HG02642 (cell line): Measurements from ENCODE around the gene SAMD1.
"Not testable (repeated sequence)": the region's sequence is repeated elsewhere in the genome, so short reads cannot be mapped to it uniquely, and the experiment has no call there.

ENCODE experiments used
- ATAC-seq: cut with Tn5 transposase; IDR thresholded peaks from one replicate; pipeline ENCODE4 v1.9.1; 2021; ENCODE audit warnings: mild to moderate bottlenecking; ENCODE audit not compliant: unreplicated experiment, poor library complexity

SAMD1 gene

DNA sequence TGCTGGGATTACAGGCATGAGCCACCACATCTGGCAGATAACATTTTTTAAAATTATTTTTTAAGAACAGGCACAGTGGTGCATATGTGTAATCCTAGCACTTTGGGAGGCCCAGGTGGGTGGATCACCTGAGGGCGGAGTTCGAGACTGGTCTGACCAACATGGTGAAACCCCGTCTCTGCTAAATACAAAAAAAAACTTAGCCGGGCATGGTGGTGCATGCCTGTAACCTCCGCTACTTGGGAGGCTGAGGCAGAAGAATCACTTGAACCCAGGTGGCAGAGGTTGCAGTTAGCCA lies 28.0 kb downstream of the SAMD1 start:
- no peak for ATAC-seq

DNA sequence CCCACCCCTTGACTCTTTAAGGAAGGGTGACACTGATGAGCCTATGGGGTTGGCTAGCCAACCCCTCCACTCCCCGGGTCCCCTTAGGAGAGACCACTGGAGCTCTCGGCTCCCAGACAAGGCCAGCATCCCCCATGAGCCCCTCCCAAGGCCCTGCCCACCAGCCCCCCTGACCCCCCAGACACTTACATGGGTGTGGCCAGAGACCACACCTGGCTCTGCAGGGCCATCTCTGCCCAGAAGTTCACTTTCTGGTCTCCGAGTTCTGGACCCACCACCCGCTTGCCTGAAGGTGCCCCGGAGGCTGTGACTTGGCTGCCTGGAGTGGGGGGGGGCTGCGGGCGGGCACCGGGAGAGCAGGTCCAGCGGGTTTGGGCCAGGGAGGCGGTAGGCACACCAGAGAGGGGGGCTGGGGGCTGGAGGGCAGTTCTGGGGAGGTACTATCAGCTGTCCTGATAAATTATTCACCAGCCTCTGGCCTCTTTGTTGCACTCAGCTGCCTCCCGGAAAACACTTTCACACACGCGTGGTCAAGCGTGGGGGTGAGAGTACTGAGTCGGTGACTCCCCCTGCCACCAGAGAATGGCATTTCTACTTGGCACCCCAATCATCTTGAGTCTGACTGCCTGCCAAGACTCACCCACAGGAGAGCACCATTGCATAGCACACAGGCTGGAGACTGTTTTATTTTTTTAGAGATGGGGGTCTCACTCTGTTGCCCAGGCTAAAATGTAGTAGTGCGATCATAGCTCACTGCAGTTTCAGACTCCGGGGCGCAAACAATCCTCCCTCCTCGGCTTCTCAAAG lies 28.6 kb downstream of the SAMD1 start, which contains the start of gene PALM3:
Gene PALM3 (minus strand): TSS at position 326 of the 807 bp plus-strand sequence. CDS start 96 bp downstream, at position 230.
- no peak for ATAC-seq

DNA sequence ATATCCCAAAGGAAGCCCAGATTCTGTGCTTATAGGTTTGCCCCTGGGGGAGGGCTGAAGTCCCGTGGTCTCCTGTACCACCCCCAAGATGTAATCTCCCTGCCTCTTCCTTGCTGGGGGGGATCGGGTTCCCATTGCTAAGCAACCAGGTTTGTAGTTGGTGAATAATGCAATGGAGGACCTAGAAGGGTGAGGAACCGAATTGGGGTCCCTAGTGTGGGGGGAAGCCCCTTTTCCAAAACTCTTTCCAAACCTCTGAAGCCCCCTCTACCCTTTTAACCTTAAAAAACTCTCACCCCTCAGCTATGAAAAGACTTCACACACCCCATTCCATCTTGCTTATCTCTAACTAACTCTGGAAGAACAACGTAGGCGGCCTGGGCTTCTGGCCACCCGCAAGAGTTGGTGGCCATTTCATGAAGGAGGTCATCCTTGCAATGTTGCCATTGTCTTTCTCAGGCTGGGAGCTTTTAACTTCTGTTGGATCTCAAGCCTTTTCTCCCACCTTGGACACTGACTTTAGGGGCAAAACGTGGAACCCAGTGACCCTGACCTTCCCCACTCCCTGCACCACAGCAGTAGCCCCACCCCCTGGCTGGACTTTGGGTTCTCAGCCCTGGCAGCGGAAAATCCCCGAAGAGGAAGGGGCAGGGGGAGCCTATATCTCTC lies 29.3 kb downstream of the SAMD1 start:
- ATAC-seq, result no peak

DNA sequence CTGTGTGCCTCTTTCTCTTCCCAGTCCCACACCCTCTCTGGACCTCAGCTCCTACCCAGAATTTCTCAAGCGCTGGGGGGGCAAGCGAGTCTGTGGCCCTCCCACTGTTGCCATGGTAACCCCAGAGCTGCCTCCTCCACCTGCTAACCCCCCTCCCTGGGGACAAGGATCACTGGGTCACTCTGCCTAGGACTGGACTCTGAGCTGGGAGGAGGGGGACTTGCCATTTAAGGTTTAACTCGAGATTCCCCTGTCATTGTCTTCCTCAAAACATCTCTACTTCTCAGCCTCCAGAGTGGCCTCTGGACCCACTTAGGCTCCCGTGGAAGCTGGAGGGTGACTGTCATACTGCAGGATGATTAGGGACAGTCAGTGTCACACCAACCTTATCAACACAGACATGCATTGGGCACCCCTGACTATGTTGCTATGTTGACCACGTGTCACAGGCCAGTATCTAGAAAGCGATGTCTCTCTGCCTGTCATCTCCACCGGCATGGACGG lies 30.8 kb downstream of the SAMD1 start:
- no peak for ATAC-seq

DNA sequence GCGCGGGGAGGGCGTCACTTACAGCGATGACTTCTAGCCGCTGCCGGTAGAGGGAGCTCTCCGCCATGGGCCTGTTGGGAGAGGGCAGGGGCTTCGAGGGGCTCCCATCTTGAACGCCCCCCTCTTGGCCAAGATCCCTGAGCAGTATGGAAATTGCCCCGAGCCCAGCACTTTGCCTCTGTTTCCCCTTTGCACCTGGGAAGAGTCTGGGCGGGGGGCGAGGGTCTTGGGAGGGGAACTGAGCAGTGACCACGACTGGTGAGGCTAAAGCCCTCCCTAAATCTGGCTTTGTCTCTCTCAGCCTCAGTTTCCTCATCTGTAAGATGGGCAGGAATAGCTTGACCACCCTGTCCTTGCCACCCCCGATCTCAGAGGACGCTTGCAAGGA lies 31.5 kb downstream of the SAMD1 start:
- no peak for ATAC-seq

DNA sequence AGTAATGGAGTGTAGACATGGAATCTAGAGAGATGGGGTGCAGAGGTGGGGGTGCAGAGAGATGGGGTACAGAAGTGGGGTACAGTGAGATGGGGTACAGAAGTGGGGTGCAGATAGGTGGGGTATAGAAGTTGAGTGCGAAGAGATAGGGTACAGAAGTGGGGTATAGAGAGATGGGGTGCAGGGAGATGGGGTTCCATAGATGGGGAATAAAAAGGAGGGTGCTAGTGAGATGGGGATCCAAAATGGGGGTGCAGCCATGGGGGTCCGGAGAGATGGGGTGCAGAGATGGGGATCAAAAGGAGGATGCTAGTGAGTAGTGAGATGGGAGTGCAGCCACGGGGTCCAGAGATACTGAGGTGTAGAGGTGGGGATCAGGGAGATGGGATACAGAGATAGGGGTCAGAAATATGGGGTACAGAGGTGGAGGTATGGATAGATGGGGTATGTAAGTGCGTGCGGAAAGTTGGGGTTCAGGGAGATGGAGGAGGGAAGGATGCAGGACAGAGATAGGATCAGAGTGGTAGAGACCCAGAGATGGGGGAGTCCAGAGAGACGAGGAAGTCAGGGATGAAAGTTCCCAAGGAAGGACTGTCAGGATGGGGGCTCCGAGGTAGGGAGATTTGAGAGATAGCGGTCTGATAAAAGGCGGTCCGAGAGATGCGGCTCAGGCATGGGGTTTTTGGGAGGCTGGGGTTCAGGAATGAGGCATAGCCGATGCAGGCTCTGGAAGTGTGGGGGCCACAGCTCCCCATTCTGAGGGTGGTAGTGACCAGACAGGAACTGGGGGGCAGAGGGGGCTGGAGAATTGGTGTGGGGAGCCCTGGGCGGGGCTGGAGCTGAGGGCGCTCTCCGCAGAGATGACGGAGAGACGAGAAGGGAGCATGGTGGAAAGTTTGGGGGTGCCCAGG lies 32.1 kb downstream of the SAMD1 start:
- no peak for ATAC-seq

DNA sequence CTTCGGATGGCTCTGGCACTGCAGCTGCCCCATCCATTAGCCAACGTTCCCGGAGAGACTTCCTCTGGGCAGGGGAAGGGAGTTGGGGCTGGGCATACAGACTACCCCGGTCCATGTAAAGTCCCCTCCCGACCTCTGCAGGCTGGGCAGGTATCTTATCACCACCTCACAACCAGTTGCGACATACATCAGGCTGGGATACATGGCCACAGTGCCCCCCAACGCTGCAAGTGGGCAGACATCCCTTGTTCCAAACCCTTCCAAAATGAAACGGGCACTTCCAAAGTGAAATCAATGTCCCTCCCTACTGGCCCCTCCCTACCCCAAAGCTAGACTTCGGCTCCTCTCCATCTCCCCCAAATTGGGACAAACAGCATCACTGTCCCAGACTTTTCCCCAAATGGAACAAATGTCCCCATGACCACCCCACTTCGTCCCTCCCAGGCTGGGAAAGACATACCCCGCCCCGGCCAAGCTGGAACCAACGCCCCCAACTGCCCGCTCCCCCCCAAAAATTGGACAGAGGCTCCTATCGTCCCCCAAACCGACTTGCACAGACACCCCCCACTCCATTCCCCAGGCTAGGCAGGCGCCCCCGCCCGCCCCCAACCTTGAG lies 33.7 kb downstream of the SAMD1 start:
- no peak for ATAC-seq

DNA sequence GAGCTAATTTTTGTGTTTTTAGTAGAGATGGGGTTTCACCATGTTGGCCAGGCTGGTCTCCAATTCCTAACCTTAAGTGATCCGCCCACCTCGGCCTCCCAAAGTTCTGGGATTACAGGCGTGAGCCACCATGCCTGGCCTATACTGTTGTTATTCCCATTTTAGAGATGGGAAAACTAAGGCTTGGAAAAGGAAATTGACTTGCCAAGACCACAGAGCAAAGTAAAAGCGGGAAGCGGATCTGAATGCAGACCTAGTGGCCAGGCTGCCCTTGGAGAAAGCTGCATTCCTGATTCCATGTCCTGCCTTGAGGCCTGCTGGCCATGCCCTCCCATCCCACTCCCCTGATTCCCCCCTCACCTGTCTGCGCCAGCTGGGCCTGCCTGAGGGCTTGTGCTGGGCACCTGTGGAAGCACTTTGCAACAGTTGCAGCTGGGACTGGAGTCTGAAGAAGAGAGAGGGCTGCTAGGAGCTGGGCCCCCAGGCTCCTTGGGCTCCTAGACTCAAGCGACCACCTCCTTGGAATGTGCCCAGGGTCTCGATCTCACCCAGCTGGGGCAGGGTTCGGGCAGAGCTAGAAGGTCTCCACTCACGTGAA lies 34.4 kb downstream of the SAMD1 start:
- no peak for ATAC-seq

DNA sequence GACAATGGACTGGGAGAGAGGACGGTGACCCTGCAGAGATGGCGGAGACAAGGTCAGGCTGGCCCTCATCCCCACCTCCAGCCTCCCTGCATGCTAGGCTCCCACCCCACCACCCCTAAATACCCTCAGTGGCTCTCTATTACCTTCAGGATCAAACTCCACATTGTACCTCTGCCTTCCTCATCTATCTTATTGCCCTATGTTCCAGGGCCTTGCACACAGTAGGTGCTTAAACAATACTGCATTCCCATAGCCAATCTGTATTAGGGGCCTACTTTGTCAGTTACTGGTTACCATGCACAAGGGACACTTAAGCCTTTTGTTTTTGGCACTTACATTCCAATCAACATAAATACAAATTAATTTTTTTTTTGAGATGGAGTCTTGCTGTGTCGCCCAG lies 35.2 kb downstream of the SAMD1 start:
- no peak for ATAC-seq

DNA sequence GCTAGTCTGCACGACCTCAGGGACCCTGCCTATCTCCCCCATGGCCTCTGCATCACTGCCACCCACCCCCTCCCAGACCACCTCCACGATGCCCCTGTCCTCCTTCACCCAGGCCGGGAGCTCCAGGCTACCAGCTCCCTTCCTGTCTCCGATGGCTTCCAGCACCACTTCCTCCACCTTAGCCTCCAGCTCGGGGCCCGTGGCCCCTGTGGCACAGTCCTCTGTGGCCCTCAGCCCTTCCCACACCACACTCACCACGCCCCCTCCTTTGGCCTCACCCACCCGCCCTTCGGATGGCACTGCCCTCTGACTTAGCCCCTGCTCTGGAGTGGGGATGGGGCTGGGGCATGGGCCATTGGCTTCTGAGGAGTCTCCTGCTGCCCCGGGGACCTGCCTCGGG lies 35.8 kb downstream of the SAMD1 start:
- no peak for ATAC-seq

DNA sequence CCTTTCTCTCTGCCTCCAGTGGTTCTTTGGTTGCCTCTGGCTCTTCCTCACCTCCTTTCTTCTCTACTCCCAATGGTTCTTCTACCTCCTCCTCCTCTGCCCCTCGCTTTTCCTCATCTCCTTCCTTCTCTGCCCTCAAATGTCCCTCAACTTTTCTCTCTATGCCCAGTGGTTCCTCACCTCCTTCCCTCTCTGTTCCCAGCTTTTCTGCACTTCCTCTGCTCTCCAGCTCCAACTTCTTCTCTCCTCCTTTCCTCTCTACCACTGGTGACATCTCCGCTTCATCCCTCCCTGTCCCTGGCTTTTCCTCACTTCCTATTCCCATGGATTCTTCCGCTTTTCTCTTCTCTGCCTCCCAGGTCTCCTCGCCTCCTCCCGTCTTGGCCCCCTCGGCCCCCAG lies 36.5 kb downstream of the SAMD1 start:
- no peak for ATAC-seq

DNA sequence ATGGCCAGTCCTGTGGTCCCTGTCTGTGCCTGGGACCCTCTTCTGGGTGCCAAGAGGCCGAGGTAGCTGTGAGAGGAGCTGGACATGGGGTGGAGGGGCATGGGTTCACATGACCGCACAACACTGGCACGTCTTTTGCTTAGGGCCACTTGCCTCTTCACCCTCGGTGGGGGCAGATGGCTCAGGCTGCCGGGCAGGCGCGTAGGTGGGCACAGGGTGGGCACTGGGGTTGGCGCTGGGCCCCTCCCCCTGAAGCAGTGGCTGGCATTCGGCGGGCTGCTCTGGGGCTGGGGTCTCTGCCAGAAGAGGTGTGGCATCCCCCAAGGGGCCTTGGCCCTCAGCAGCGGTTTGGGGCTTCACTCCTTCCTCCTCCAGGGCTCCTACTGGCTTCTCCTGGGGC lies 37.1 kb downstream of the SAMD1 start:
- no peak for ATAC-seq

DNA sequence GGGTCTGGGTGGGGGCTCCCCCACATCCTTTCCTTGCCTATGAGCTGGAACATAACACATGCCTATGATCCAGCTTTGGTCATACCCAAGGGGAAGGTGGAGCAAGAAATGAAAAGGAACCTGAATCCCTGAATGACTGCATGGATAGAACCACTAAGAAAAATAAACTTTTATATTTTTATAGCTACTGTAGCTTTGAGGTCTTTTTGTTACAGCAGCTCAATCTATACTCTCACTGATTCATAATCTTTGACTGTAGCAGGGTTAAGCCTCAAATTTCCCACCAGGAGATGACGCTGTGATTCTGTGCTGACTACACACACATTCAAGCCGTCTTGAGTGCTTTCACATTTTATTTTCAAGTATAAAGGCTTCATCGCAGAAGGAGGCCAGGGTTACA lies 37.5 kb downstream of the SAMD1 start:
- no peak for ATAC-seq

DNA sequence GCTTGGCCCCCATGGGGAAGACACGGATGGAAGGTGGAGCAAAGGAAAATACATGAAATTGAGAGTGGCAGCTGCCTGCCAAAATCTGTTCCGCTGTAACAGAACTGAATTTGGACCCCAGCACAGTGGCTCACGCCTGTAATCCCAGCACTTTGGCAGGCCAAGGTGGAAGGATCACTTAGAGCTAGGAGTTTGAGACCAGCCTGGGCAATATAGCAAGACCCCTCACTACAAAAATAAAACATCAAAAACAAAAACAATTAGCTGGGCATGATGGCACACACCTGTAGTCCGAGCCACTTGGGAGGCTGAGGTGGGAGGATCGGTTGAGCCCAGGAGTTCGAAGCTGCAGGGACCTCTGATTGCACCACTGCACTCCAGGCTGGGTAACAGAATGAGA lies 38.1 kb downstream of the SAMD1 start:
- no peak for ATAC-seq

DNA sequence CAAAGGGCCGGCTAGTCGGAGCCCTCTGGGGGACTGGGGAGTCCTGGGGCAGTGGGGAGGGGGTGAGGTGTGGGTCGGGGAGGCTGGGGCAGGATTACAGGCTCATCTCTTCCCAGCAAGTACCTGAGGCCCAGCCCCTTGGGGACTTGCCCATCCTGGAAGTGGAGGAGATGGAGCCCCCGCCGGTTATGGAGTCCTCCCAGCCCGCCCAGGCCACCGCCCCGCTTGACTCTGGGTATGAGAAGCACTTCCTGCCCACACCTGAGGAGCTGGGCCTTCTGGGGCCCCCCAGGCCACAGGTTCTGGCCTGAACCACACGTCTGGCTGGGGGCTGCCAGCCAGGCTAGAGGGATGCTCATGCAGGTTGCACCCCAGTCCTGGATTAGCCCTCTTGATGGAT lies 38.6 kb downstream of the SAMD1 start:
- ATAC-seq, result no peak

DNA sequence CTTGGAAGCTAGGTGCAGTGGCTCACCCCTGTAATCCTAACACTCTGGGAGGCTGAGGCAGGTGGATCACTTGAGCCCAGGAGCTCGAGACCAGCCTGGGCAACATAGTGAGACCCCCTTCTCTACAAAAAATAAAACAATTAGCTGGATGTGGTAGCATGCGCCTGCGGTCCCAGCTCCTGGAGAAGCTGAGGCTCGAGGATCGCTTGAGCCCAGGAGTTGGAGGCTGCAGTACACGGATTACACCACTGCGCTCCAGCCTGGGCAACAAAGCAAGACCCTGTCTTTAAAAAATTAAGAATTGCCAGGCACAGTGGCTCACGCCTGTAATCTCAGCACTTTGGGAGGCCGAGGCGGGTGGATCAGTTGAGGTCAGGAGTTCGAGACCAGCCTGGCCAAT lies 39.6 kb downstream of the SAMD1 start:
- not testable (repeated sequence) for ATAC-seq

DNA sequence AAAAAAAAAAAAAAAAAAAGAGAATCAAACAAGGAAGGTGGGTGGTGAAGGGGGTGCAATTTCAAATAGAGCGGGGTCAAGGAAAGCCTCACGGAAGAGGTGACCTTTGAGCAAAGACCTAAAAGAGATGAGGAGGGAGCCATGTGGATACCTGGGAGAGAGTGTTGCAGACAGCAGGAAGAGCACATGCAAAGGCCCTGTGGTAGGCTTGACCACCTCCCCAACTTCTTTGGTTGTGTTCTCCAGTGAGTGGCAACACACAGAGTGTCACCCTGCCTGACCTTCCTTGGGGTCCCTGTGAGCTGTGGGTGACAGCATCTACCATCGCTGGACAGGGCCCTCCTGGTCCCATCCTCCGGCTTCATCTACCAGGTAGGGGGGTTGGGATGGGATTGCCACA lies 40.0 kb downstream of the SAMD1 start:
- no peak for ATAC-seq

DNA sequence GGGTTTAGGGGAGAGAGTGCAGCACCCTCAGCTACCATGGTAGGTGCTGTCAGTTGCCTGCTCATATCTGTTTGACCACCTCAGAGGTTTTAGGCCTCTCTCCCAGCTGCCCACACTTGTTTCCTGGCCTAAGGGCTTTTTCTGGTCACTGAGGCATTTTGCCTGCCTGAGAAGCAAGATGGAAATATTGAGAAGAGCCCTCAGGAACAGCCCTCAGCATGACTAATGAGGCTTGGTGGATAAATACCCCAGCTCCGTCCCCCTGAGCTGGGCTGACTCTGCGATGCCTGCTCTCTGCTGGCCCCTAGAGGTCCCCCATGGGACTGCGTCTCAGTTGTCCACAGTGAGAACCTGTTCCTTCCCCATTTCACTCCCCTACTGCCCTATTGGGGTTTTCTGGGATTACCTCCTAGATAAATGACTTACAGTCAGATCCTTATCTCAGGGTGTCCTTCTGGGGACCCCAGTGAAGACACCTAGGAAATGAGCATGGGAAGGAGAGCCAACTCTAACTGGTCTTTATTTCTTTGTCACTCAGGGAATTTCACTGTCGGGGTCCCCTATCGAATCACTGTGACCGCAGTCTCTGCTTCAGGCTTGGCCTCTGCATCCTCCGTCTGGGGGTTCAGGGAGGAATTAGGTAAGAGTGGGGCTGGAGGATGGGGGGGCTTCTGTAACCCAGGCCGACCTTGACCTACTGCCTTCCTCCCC lies 42.0 kb downstream of the SAMD1 start:
- ATAC-seq, result no peak

DNA sequence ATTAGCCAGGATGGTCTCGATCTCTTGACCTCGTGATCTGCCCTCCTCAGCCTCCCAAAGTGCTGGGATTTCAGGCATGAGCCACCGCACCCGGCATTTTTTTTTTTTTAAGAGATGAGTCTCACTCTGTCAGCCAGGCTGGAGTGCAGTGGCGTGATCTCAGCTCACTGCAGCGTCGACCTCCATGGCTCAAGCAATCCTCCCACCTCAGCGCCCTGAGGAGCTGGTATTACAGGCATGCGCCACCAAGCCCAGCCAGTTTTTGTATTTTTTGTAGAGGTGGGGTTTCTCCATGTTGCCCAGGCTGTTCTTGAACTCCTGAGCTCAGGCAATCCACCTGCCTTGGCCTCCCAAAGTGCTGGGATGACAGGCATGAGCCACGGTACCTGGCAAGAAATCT lies 42.7 kb downstream of the SAMD1 start:
- not testable (repeated sequence) for ATAC-seq
